RCC 7860 (cell line): ENCODE measurements around the gene KRT15.
A peak's percentile ranks its signal among the peaks of the same experiment; 100 is the strongest.

Experiments
- DNase-seq: peaks from one replicate; pipeline ENCODE4 v3.0.0-alpha.2; 2015; ENCODE audit warnings: low spot score
- FAIRE-seq: peaks from 2 replicates; lab custom pipeline; 2012; peaks lifted over from hg19 to GRCh38; lab: Jason Lieb, UNC

The KRT15 gene

DNA sequence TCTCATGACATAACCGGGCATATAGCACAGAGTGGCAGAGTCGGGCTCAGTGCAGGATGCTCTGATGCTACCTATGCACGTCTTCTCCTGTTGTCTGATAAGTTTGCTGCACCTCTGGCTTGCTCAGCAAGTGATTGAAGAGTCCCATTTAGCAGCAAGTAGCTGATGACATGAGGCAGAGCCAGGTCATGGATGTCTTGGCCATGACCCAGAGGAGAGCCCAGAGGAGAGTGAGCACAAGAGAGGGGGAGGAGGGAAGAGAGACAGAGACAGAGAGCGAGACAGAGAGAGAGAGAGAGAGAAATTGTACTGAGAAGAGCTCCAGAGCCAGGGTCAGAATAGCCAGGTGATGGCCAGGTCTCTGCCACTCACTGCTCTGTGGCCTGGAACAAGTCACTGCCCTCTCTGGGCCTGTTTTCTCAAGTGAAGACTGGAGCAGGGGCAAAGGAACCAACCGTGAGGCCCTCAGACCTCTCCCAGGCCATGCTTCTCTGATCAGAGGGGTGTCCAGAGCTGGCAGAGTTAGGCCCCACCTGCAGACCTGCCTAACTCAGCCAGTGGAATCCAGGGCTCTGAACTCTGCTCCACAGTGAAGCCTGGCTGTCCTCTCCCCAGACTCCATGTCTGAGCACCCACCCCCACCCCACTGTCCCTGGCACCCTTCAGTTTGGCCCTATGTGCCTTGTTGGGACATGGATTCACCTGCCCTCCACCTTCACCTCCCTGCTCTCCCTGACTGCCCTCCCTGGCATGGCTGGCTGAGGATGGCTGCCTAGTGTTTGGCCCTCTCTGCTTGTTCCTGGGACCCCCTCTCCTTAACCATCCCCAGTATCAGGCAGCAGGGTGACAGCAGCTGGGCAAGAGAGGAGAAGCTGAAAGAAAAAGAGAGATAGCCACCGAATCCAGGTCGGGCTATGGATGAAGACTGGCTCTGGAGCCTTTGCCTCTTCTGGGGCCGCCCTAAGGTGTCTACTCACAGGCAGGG, 33.5 kb downstream of the KRT15 start:
- FAIRE-seq = no peak
- DNase-seq = peak; percentile 6

DNA sequence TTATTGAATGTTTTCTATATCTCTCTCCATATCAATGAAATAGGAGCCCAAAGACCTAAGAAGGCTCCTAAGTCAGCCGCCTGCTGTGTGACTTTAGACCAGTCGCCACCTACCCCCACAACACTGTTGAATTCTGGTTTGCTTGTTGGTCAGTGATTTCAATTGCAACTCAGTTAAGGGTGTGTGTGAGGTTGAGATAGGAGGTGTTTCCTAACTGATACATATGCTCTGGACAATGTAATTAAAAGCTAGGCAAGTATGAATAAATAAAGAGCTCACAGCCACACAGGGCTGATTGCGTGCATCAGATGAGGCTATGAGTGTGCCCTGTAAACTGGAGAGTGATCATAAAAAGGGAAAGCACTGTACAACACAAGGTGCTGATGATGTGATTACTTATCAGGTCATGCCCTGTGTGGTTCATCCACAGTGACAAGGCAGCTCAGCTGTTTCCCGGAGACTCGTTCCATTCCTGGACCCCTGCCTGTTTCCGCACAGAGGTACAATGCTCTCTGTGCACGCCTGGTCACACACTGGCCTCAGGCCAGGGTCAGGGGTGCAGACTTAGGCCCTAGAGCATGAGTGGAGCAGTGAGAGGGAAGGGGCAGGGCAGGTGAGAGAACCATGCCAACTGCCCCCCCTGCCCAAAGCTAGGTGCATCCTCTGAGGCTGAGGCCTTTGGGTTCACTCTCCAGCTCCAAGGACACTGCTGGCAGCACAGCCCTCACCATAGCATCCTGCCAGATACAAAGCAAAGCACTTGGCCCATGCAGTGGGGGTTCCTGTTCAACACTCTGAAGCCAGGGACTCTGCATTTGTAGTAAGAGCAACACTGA, 34.5 kb downstream of the KRT15 start:
- peak; percentile 56 for FAIRE-seq
- peak; percentile 52 for DNase-seq

DNA sequence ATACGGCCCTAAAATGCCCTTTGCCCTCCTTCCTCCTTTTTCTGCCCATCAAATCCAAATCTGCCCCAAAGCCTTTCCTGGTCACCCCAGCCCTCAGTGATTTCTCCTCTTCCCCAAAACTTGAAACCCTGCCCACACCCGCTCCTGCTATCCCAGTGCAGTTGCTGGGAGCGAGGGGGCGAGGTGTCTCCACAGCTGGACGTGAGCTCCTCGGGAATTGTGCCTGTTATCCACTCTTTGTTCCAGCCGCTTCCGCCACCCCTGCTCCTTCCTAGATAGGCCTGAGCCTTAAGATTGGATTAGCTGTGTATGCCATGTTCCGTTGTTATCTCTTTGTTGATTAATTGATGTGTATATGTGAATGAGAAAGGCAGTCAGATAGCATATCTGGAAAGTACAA, 35.2 kb downstream of the KRT15 start:
- no peak for DNase-seq
- FAIRE-seq = no peak

DNA sequence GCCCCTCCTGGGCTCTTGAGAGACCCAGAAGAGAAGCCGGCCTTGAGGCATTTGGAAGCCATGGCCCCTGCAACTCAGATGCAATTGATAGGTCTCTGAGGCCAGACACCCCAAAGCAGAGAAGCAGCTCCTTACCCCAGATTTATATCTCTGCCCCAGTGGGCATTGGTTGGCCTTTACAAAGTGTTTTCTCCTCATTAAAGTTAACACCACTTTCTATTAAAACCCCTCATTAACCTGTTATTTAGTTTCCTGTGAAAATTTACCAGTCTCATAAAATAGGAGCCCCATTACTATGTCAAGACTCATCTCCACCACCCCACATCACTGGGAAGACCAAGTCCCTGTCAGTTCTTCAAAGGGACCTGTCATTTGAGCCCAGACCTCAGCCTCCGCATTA, 37.7 kb downstream of the KRT15 start, which contains the start of gene KRT35:
Gene KRT35, minus strand, starts transcription at position 116 of the 400 bp plus-strand sequence. Its CDS starts 54 bp downstream, at position 62.
- FAIRE-seq (no peak), DNase-seq (no peak)

DNA sequence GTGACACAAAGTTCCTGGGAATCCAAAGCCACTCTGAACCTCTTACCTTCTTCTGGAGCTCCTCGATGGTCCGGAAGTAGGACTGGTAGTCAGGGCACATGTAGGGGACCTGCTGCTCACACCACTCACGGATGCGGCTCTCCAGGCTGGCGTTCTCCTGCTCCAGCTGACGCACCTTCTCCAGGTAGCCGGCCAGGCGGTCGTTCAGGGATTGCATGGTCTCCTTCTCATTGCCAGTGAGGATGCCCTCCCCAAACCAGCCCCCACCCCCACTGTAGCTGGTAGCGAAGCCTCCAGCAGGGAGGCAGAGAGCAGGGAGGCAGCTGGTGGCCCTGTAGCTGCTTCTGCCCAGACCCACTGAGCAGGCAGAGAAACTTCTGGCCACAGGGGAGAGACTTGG, 38.1 kb downstream of the KRT15 start:
- no peak for FAIRE-seq
- no peak for DNase-seq

DNA sequence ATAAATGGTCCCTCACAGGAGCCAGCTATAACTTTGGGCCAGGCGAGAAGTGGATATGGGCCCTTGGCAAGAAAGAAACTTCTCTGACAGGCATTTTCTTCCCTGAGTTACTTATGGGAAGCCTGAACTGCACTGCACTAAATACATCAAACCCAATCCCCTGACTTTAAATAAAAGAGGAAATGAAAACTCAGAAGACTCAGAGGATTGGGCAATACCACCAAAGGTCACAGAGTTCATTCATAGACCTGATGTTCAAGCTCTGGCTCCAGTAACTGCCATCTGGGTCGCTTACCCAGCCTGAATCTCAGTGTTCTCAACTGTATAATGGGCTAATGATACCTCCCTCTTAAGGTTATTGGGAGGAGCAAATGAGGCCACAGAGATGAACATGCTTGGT, 38.6 kb downstream of the KRT15 start:
- no peak for FAIRE-seq
- DNase-seq = no peak

DNA sequence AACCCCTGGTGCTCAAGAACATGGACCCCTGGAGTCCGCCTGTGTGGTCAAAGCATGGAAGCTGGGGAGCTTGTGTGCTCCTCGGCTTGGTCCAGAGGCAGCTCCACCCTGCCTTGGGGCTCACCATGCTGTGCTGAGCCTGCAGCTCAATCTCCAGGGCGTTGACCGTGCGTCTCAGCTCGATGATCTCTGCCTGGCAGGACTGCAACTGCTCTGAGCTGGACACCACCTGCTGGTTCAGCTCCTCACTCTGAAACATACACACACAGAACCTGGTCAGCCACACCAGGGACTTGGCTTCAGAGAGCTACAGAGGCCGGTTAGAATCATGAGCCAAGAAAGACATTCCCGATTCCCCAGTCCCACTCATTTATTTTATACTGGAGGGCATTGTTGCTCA, 40.5 kb downstream of the KRT15 start:
- DNase-seq = no peak
- no peak for FAIRE-seq

DNA sequence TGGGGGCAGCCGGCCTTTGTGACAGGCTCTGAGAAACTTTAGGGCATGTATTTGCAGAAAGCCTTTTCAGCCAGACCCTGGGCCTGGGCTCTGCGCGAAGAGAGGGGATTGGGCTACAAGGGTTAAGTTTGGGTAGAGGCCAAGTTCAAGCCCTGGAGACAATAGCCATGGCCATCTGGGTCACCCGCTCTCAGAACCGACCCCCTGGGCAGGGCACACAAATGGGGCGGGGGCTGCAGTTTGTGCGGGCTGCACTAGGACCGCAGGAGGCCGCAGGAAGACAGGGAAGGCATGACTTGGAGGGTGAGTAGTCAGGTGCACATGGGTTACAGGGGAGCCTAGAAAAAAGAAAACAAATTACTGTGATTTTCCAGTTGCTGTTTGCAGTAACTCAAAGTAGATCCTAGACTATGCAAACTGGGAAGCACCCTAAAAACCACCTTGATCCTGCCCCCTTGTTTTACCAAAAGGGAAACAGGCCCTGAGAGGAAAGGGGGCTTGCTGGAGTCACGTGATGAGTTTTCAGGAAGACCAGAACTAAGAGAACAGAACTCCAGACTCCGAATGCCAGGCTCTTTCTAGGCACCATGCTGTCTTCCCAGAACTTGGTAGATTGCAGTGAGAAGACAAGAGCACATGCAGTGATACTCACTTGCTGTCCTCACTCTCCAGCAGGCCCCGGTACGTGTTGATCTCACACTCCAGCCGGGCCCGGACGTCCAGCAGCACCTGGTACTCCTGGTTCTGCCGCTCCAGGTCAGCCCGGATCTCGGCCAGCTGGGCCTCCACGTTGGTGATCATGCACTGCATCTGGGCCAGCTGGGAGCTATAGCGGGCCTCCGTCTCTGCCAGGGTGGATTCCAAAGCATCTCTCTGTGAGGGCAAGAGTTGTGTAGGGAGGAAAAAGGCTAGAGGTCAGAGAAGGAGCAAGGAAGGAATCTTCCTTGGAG, 41.5 kb downstream of the KRT15 start:
- no peak for FAIRE-seq

DNA sequence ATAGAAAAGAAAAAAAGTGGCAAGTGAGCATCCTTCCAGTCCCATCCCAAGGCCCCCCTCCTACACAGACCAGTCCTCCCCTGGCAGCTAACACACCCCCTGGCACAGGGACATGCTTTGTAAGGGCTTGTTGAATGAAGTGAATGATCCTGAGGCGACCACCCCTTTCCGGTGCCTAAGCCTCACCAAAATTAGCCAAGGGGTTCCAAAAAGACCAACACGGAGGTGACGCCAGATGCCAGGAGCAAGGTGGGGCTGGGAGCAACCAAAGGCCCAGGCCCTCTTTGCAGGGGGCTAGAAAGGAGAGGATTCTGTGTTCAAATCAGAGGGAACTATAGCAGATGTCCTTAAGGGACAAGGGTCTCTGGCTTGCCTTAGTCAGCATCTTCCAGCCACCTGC, 43.3 kb downstream of the KRT15 start:
- DNase-seq = no peak
- no peak for FAIRE-seq

More for the DNA sequence above, 41.5 kb downstream of the KRT15 start:
- DNase-seq = no peak

DNA sequence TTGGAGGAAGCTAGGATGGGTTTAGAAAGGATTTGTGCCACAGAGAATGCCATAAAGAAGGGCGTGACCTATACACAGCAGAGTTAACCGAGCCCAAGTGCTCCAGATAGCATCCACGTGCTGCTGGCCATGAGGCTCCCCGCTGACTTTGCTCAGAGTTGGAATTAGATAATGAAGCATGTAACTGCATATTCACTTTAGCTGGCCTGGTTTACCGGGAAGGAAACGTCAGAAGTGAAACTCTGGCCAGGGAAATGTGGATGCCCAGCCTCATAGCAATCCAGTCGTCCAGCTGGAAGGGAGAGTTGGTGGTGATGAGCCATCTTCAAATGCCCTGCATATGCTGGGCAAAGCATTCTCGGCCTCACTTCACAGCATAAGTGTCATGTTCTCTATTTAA, 43.8 kb downstream of the KRT15 start:
- FAIRE-seq (no peak), DNase-seq (no peak)

DNA sequence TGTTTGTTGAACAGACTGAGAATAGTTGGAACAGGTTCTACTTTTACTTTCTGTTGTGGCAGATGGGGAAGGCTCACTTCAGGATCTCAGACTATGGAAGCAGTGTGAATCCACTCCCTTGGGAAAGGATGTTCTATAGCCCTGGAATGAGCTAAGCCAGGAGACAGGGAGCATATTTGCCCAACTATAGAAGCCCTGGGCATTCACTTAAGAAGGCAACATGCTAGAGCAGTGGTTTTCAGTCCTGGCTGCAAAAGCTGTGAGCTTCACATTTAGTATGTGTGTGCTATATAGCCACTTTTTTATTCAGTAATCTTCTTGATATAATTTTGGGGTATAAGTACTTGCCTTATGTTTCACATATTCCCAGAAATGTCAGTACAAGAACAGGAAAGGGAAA, 50.3 kb downstream of the KRT15 start:
- DNase-seq (no peak), FAIRE-seq (no peak)

DNA sequence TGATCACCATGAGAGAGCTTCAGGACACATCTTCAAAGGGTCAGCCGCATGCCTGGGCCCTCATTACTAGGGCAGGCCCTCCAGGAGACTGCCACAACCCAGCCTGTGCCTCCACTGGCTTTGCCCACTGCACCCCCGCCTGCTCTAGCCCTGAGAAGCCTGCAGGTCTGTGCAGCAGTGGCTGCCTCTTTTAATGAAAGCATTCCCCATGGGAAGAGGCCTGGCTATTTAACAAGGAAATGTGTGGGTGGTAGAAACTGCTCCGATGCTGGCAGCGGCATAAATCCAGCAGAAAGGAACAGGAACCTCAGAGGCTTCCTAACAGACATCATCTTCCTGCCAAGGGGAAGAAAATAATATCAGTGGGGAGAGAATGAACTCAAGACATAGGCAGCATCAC, 51.1 kb downstream of the KRT15 start:
- FAIRE-seq = no peak
- no peak for DNase-seq

DNA sequence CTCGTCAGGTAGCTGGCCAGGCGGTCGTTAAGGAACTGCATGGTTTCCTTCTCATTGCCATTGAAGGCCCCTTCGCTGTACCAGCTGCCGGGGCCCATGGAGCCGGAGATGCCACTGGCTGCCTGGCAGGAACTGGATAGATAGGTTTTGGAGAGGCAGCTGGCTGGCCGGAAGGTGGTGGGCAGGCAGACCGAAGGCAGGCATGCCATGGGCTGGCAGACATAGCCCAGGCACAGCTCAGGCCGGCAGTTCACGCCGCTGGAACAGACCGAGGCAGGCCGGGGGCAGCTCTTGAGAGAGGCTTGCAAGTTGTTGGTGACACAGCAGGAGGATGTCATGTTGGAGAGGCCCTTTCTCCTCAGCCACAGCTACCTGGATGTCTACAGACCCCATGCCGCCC, 51.7 kb downstream of the KRT15 start, which contains the start of gene KRT32:
Gene KRT32, minus strand, starts transcription at position 399 of the 400 bp plus-strand sequence. Its CDS starts 61 bp downstream, at position 338.
- FAIRE-seq (no peak), DNase-seq (no peak)

DNA sequence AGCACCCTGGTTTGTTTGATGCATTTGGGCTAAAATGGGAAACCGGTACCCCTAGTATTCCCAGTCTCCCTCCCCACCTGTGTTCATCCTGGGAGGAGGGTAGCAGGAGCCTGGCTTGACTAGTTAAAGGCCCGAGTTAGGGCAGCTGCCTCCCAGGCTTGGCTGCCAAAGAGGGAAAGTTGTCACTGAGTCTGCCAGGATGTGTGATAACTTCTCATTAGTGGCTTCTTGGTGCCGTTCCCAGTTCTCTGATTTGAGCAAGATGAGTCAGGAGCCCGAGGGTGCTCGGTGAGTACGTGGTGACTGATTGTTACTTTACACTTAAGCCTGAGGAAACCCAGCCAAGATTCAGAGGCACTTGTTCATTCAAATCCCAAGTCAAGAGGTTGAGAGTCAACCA, 54.0 kb downstream of the KRT15 start:
- DNase-seq (peak; percentile 87), FAIRE-seq (peak; percentile 96)

DNA sequence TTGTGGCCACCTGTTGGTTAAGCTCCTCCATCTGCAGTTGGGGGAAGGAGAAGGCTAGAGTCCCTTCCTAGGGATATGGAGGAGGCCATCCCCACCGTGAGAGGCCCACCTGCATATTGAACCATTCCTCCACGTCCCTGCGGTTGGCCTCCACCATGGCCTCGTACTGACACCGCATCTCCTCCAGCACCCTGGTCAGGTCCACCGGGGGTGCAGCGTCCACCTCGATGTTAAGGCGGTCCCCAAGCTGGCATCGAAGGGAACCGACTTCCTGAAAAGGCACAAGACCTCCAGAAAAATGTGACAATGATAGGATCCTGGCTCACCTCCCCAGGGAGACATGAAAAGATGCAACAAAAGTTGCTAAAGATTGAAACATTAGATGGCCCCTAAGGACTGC, 54.5 kb downstream of the KRT15 start:
- no peak for FAIRE-seq
- no peak for DNase-seq

DNA sequence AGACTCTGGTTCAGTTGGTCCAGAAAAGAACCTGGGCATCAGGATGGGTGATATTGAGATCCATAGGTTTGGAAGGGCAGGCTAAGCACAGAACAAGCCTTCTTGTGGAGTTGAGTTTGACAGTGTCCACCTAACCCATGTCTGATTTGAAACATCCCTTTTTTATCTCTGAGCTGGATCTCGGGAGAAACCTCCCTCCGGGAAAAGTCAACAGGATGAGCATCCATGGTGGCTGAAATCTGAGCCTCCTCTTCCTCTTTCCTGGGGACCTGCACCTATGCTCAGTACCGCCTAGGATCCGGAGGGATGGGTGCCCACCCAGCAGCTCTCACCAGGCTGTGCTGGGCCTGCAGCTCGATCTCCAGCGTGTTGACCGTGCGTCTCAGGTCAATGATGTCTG, 54.9 kb downstream of the KRT15 start:
- no peak for FAIRE-seq
- no peak for DNase-seq
